Activated CD4-positive, CD25-positive, alpha-beta regulatory T cell (primary cell): Measurements from ENCODE around the gene SHISA9.

Experiments used
- DNase-seq, 4 experiments: peaks; one replicate each; lab custom pipeline; 2025; lab: John Stamatoyannopoulos, UW

SHISA9 gene

GRCh38 chr16:13123991-13124390, 222.6 kb downstream of the SHISA9 start:
- DNase-seq = no peak

DNA sequence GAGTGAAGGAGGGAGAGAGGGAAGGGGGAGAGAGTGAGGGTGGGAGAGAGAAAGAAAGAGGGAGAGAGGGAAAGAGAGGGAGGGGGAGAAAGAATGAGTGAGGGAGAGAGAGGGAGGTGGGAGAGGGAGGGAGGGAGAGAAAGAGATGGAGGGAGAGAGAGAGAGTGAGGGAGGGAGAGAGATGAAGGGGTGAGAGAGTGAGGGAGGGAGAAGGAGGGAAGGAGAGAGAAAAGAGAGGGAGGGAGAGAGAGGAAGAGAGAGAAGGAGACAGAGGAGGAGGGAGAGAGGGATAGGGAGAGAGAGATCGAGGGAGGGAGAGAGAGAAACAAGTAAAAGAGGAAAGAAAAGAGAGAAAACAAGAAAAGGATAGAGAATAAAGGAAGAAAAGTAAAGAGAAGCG, 225.7 kb downstream of the SHISA9 start:
- DNase-seq = no peak

- no peak for DNase-seq
These were observed 229.2 kb downstream of the SHISA9 start for GRCh38 chr16:13130586-13130985.

GRCh38 chr16:13134836-13135235, 233.4 kb downstream of the SHISA9 start:
- DNase-seq = no peak

- no peak for DNase-seq
These were observed 235.5 kb downstream of the SHISA9 start for GRCh38 chr16:13136901-13137300.

GRCh38 chr16:13138528-13138927, 237.1 kb downstream of the SHISA9 start:
- no peak for DNase-seq

DNA sequence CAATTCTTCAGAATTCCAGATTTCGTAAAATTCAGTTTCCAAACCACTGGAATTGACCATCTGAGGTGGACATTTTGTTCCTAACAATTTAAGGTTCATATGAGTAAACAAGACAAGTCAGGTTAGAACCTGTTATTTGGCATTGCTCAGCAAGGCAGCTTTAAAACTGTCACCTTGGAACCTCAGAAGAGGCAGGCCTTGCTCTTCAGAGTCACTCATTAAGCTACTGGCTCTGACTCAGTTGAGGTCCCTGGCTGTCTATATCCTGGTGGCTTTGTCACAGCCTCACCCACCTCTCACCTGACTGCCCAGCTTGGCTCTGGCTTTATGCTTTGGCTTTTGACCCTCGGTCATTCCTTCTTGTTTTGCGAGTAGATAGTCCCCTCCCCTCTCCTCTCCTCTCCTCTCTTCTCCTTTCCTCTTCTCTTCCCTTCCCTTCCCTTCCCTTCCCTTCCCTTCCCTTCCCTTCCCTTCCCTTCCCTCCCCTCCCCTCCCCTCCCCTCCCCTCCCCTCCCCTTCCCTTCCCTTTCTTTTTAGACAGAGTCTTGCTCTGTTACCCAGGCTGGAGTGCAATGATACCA, 238.4 kb downstream of the SHISA9 start:
- DNase-seq = no peak

DNA sequence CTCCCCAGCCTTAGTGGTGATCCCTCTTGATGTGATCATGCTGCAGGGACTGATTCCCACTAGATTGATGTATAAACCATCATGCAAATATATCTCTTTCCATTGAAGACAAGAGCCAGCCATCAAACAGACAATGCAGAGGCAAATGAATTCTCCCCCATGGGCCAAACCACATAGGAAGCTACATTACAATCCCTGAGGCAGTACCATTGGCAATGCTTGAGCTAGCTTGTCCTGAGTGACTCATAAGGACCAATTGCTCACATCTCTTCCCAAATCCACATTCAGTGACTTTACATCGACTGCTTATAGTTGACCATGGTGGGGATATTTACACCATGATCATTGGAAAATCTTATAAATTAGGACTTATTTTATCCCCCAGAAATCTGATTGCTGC, 242.2 kb downstream of the SHISA9 start:
- no peak for DNase-seq

DNA sequence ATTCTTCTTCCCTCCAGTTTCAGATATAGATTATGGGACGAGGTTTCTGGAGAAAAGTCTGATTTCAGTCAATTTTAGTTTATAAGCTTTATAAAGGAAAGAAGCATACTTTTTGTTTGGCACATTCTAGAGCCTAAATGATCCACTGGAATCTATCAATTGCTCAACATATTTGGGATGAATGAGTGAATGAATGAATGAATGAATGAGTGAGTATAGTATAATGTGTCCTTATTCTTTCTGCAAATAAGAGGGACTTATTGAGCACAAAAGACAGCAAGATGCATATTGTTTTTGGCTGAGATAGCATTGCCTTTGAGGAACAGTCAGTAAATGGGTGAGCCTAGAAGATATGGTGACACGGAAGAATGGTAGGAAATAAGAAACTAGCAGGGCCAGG, 245.4 kb downstream of the SHISA9 start:
- no peak for DNase-seq

GRCh38 chr16:13148294-13148693, 246.9 kb downstream of the SHISA9 start:
- no peak for DNase-seq

DNA sequence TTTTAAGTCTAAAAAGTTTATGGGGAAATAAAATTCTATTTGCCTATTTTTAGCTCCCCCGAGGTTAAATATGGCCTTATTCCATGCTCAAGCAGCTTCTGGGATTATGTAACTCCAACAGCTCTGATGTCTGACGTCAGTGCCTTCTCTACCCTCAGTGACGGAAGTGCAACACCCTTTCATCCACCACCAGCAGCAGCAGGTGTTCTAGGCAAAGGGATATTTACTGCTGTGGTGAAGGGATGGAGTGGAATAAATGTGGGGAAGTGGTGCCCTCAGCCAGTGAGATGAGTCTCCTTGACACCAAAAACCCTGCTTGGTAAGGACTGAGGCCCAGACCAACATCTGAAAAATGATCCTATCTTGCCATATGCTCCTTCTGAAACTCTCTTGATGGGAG, 247.4 kb downstream of the SHISA9 start:
- DNase-seq = no peak

GRCh38 chr16:13150181-13150885, 248.9 kb downstream of the SHISA9 start:
- no peak for DNase-seq

GRCh38 chr16:13153696-13154095, 252.3 kb downstream of the SHISA9 start:
- no peak for DNase-seq

GRCh38 chr16:13154799-13155198, 253.4 kb downstream of the SHISA9 start:
- DNase-seq = no peak

GRCh38 chr16:13155377-13155776, 254.0 kb downstream of the SHISA9 start:
- no peak for DNase-seq

- DNase-seq = no peak
These were observed 254.4 kb downstream of the SHISA9 start for GRCh38 chr16:13155780-13156179.

DNA sequence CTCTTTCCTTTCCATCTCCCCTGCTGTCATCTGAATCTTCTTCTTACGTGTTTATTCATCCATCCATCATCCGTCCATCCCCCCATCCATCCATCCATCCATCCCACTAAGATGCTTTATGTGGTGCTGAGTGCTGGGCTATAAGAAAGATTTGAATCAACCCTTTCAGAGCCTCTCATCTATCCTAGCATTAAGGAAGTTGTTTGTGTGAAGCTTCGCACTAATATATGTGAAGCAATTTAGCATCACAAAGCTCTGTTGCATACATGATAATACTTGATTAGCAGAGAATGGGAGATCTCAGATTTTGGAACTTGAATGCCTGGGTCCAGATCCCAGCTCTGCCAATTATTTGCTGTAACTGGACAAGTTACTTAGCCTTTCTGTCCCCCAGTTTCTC, 255.7 kb downstream of the SHISA9 start:
- DNase-seq = no peak

GRCh38 chr16:13158427-13158826, 257.0 kb downstream of the SHISA9 start:
- DNase-seq = no peak

GRCh38 chr16:13165024-13165423, 263.6 kb downstream of the SHISA9 start:
- DNase-seq = no peak

- no peak for DNase-seq
These were observed 266.7 kb downstream of the SHISA9 start for GRCh38 chr16:13168091-13168572.

GRCh38 chr16:13171313-13171712, 269.9 kb downstream of the SHISA9 start:
- no peak for DNase-seq

- DNase-seq = no peak
These were observed 275.3 kb downstream of the SHISA9 start for GRCh38 chr16:13176711-13177110.

GRCh38 chr16:13178318-13178717, 276.9 kb downstream of the SHISA9 start:
- DNase-seq = no peak

DNA sequence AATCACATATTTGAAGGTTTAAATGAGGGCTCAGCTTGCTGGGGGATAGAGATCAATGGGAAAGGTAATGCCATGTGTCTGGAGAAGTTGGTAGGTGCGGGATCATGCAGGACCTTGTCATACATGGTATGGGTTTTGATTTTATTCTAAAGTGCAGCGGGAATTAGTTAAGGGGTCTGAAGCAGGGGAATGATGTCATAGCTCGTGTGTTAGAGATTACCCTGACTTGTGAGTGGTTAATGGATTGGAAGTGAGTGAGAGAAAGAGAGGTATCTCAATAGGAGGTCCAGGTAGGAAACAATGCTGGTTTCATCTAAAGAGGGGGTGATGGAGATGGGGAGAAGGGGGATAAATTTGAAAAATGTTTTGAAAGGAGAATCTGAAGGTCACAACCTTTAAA, 280.0 kb downstream of the SHISA9 start:
- DNase-seq = no peak
